ENCODE data around the gene LBX1. TPM values are rescaled to one million over a fixed set of nuclear protein-coding genes. Genes with fewer than 3 reads are reported as not detected.
"Not testable (repeated sequence)": the region's sequence is repeated elsewhere in the genome, so short reads cannot be mapped to it uniquely, and the experiment has no call there.

LBX1 gene
- total RNA-seq, 2 experiments from 2014 or later = not detected

DNA sequence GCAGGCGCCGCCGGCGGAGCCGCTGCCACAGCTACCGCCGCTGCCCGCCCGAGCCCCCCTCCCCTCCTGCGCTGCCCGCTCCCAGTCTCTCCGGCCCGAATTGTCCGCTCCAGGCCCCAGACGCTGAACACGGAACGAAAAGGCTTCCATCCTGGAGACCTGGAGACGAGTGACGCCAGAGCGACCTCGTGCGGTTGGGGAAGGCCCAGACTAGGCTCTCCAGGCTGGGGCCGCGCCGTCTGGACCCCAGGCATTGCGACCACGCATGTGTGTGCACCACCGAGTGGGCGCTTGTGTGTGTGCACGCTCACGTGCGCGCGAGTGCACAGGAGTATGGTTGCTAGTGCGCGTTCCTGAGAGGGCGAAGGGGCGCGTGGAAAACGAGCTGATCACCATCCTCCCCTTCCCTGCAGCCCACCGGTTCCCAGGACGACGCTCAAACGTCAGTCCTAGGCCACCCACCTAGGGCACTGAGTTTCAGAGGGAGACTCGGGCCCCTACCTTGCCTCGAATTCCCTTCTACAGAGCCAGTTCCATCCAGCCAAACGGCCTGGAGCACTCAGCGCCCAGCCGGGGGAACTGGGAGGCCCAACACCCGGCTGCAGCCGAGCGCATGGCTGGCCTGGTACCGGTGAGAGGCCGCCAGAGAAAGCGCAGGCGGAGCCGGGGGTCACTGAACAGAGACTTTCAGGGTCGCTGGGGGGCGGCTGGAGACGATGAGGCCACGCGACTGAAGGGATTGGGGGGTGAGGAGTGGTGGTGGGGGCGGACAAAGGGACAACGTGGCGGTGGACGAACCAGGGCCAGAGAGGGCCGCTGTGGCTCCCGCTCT, 11.6 kb downstream of the LBX1 start:
- Mint-ChIP-seq H3K4me3 (no peak overlapping the region), H3K27me3 (peaks cover 83% of the 10 kb centered on the region), H3K9me3 (no peaks in the 10 kb centered on the region), H3K36me3 (no peaks in the 10 kb centered on the region), H3K27ac (no peak overlapping the region), H3K4me1 (peaks cover 19% of the 10 kb centered on the region)
- POLR2A ChIA-PET = no interaction called here
- ATAC-seq (ENCODE audit: low read depth) (no peak), DNase-seq (peak; percentile 47)

- POLR2A ChIA-PET = no interaction called here
- no peak overlapping the region for H3K4me3 Mint-ChIP-seq
- H3K9me3 Mint-ChIP-seq = no peaks in the 10 kb centered on the region
Measured at GRCh38 chr10:101217044-101217425, 12.2 kb downstream of the LBX1 start.

DNA sequence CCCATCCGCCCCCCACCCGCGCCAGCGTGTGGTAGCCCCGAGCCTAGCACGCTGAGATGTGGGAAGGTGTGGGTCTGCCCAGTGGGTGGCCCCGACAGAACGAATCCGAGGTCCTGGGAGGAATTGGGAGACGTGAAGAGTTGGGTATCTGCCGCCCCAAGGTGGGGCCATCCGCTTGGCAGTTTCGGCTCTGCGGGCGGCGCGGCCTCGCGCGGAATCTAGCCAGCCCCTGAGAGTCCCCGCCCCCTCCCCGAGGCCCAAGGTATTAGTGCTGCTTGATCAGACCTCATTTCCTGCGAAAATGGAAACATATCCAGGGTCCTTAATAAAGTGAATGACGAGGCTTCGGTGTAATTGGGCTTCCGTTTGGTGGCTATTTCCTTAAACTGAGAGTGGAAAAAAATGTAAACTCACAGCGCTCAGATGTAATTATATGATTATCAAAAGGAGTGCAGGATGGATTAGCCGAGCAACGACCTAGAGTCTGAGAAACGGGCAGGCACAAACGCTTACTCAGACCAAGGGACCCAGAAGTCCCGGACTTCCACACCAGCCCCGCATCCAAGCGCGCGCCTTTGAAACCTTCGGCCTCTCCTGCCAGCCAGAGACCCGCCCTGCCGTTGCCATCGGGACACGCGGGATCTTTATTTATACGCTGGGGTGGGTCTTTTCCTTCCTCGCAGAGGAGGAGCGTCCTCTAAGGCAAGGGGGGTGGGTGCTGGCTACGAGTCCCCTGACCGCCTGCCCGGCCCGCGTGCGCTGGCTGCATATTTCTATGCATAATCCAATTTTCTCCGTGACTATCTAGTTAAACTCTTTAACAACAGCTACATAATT, 12.8 kb downstream of the LBX1 start:
- Mint-ChIP-seq H3K36me3 (no peaks in the 10 kb centered on the region), H3K27me3 (peaks cover 81% of the 10 kb centered on the region), H3K4me3 (peak overlapping the region; percentile 30), H3K9me3 (no peaks in the 10 kb centered on the region), H3K4me1 (peaks cover 18% of the 10 kb centered on the region), H3K27ac (no peak overlapping the region)
- ATAC-seq (ENCODE audit: low read depth) = no peak
- POLR2A ChIA-PET = no interaction called here
- DNase-seq = peak; percentile 43

More at GRCh38 chr10:101217044-101217425, 12.2 kb downstream of the LBX1 start:
- no peaks in the 10 kb centered on the region for H3K36me3 Mint-ChIP-seq
- DNase-seq = no peak
- peaks cover 81% of the 10 kb centered on the region for H3K27me3 Mint-ChIP-seq
- H3K27ac Mint-ChIP-seq = no peak overlapping the region
- no peak for ATAC-seq (ENCODE audit: low read depth)
- H3K4me1 Mint-ChIP-seq = peaks cover 19% of the 10 kb centered on the region

DNA sequence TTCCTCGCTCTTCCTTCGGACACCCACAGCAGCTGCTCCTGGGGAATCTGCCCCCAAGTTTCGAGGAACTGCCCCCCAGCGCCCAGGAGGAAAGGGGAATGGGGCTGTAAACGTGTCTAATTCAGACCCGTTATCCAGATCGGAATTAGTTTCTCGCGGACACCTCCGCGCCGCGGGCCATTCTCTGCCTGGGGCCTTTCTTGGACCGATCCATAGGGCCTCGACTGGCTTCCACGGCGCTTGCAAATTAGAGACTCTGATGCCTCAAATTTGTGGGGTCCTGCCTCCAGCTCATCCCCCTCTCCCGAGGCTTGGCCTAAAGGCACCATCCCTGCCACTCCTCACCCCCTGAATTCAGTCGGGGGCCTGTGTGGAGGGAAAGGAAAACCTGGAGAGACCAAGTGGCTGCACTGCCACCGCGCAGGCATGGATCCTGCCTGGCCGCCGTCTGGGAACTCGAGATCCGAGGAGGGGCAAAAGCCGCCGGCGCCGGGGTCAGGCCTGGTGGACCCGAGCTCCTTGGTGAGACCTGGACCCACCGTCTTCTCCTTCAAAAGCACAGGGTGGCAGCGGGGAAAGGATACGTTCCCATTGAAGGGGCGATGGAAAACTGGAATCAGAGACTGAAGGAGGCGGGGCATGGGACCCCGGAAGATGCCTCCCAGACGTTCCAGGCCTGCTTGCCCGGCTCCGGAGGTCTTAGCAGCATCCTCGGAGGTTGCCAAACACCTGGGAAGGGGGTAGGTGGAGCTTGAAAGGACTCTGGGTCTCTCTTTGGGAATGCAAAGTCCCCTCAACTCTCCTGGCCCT, 13.7 kb downstream of the LBX1 start:
- Mint-ChIP-seq H3K4me1 (peaks cover 17% of the 10 kb centered on the region), H3K27me3 (peaks cover 81% of the 10 kb centered on the region), H3K4me3 (peak overlapping the region; percentile 25), H3K27ac (no peak overlapping the region), H3K36me3 (no peaks in the 10 kb centered on the region), H3K9me3 (no peaks in the 10 kb centered on the region)
- POLR2A ChIA-PET = no interaction called here
- ATAC-seq (ENCODE audit: low read depth) = no peak
- no peak for DNase-seq

GRCh38 chr10:101214446-101215396, 14.5 kb downstream of the LBX1 start:
- peak overlapping the region; percentile 11 for H3K4me3 Mint-ChIP-seq
- H3K27me3 Mint-ChIP-seq = peaks cover 79% of the 10 kb centered on the region
- POLR2A ChIA-PET = interaction anchor here (0.7 kb wide), 1 partner anchor 228 kb away, joined by 3 read pairs; no protein-coding TSS in a partner anchor
- no peaks in the 10 kb centered on the region for H3K9me3 Mint-ChIP-seq
- DNase-seq (peak; percentile 81), ATAC-seq (ENCODE audit: low read depth) (peak; percentile 71)
- H3K27ac Mint-ChIP-seq = no peak overlapping the region
- peaks cover 17% of the 10 kb centered on the region for H3K4me1 Mint-ChIP-seq
- no peaks in the 10 kb centered on the region for H3K36me3 Mint-ChIP-seq

- Mint-ChIP-seq H3K4me3 (no peak overlapping the region), H3K9me3 (no peaks in the 10 kb centered on the region), H3K36me3 (no peaks in the 10 kb centered on the region), H3K27me3 (peaks cover 45% of the 10 kb centered on the region), H3K27ac (no peak overlapping the region), H3K4me1 (peaks cover 2% of the 10 kb centered on the region)
- no peak for DNase-seq
- POLR2A ChIA-PET = no interaction called here
- ATAC-seq (ENCODE audit: low read depth) = no peak
Measured at GRCh38 chr10:101208543-101208942, 20.7 kb downstream of the LBX1 start.

DNA sequence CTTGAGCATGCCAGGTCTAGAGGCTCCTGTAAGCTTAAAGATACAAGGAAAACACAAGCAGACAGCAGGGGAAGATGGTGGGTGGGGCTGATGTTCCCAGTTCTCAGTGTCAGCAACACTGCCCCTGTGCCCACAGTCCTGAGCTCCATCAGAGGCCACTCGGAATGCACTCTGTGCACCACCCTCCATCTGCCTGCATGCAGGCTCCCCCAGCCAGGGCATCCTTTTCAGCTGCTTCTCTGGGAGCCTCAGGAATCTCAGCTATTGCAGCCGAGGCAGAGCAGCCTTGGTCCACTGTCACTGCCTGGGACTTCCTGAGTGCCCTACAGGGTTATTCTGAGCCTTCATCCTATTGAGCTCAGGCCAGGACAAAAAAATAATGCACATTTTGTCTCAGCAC, 22.2 kb downstream of the LBX1 start:
- ATAC-seq (ENCODE audit: low read depth) (no peak), DNase-seq (no peak)
- Mint-ChIP-seq H3K36me3 (no peaks in the 10 kb centered on the region), H3K4me3 (no peak overlapping the region), H3K4me1 (no peaks in the 10 kb centered on the region), H3K27me3 (peaks cover 44% of the 10 kb centered on the region), H3K27ac (no peak overlapping the region), H3K9me3 (no peaks in the 10 kb centered on the region)
- POLR2A ChIA-PET = no interaction called here

GRCh38 chr10:101202667-101203066, 26.6 kb downstream of the LBX1 start:
- not testable (repeated sequence) for ATAC-seq (ENCODE audit: low read depth); H3K27ac Mint-ChIP-seq
- POLR2A ChIA-PET = interaction anchor here (0.6 kb wide), 1 partner anchor 327 kb away, joined by 4 read pairs; no protein-coding TSS in a partner anchor

GRCh38 chr10:101198326-101198977, 30.8 kb downstream of the LBX1 start:
- DNase-seq; H3K36me3 Mint-ChIP-seq; ATAC-seq (ENCODE audit: low read depth); H3K4me3 Mint-ChIP-seq; H3K27ac Mint-ChIP-seq; H3K4me1 Mint-ChIP-seq; POLR2A ChIA-PET; H3K9me3 Mint-ChIP-seq: not testable (repeated sequence)
- peaks cover 12% of the 10 kb centered on the region for H3K27me3 Mint-ChIP-seq

More at GRCh38 chr10:101202667-101203066, 26.6 kb downstream of the LBX1 start:
- H3K4me3 Mint-ChIP-seq, H3K36me3 Mint-ChIP-seq, H3K4me1 Mint-ChIP-seq, H3K9me3 Mint-ChIP-seq, DNase-seq: not testable (repeated sequence)
- peaks cover 16% of the 10 kb centered on the region for H3K27me3 Mint-ChIP-seq

DNA sequence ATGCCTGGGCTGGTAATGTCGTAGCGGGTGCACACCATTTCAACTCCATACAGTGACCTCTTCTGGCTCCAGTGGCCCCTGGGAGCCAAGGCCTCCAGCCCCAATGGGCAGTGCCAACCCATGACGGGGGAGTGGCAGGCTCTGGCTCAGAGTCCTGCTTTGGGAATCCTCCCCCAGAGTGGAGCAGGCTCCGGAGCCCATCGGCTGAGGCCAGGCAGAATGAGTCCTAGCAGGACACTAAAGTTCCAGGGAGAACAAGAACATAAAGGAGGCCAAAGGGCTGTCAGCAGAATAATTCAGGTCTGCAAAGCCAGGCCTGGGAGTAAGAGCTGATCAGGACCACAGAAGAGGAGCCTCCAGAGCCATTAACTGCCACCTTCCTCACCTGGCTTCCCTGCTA, 33.3 kb downstream of the LBX1 start:
- H3K9me3 Mint-ChIP-seq = no peaks in the 10 kb centered on the region
- H3K4me1 Mint-ChIP-seq = no peaks in the 10 kb centered on the region
- ATAC-seq (ENCODE audit: low read depth) (no peak), DNase-seq (no peak)
- POLR2A ChIA-PET = no interaction called here
- H3K27ac Mint-ChIP-seq = no peak overlapping the region
- no peak overlapping the region for H3K4me3 Mint-ChIP-seq
- H3K27me3 Mint-ChIP-seq = peaks cover 8% of the 10 kb centered on the region
- H3K36me3 Mint-ChIP-seq = no peaks in the 10 kb centered on the region

DNA sequence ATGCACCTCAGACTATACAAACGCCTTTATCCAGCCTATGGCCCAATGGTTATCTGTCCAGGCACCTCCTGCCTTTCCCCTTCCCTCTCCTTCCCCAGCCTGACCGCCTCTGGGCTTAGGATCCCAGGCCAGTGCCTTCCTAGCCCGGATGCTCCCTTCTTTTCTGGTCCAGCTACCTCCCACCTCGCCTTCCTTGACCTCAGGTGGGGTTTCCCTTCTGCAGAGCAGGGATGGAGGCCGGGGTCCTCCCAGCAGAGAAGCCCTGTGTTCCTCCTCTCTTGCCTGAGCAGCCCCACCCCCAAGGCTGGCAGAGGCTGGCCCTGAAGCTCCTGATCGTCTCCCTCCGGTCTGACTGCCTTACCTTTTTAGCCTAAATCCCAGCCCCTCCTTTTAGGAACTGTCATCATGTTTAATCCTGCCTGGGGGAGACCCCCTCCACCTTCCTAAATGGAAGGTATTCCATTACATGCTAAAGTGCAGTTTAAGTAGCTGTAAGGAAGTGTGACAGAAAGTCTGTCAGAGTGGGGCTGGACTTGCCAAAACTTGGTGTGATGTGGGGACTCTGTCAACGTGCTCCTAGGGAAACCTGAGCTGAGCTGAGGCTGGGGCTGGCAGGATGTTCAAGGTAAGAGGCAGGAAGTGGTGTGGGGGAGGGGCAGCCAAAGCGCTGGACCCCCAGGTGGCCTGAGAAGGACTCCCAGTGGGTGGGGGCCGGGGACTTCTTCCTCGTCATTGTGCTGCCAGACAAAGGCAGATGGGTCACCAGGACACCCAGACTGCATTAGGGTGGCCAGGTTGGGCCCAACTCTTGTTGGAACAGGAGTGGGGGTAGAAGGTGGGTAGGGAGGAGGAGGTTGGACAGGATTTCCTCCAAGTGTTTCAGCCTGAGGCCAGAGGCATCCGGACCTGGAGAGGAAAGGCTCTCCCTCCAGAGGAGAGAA, 39.5 kb downstream of the LBX1 start:
- H3K27me3 Mint-ChIP-seq = peaks cover 2% of the 10 kb centered on the region
- H3K4me3 Mint-ChIP-seq = no peak overlapping the region
- no peaks in the 10 kb centered on the region for H3K36me3 Mint-ChIP-seq
- no peaks in the 10 kb centered on the region for H3K9me3 Mint-ChIP-seq
- ATAC-seq (ENCODE audit: low read depth) (peak; percentile 45), DNase-seq (no peak)
- POLR2A ChIA-PET = no interaction called here
- peak overlapping the region; percentile 9 for H3K27ac Mint-ChIP-seq
- peaks cover 8% of the 10 kb centered on the region for H3K4me1 Mint-ChIP-seq

All from activated naive CD8-positive, alpha-beta T cell treated with anti-CD3 and anti-CD28 coated beads, Interleukin-2, amount 10 ng/mL, durations not matched to agents 7 days and 5 days (primary cell).